Thyroid gland (tissue), 4 donors: Measurements from ENCODE around the gene C1QTNF12. TPM values are rescaled to one million over a fixed set of nuclear protein-coding genes. Genes with fewer than 3 reads are reported as not detected.

Experiments used
- DNase-seq, 2 donors: peaks; one replicate each; pipeline ENCODE4 v3.0.0-alpha.2; 2019
- H3K27ac ChIP-seq, 3 donors: fragments of 200-600 bp; sonication (generic); 1 replicate in 2 of 3; 2 replicates in 1 of 3; pipeline ENCODE4 v1.5.1; 2016 to 2019; ENCODE audit warnings: mild to moderate bottlenecking in 1 of 3, moderate library complexity in 1 of 3
- H3K27me3 ChIP-seq: fragments of 200-600 bp; sonication (generic); one replicate; pipeline ENCODE4 v1.5.1; 2019
- H3K36me3 ChIP-seq, 2 donors: fragments of 200-600 bp; sonication (generic); one replicate each; pipeline ENCODE4 v1.5.1; 2016 to 2019
- H3K4me1 ChIP-seq, 2 donors: fragments of 200-600 bp; sonication (generic); one replicate each; pipeline ENCODE4 v1.5.1; 2017 to 2019
- H3K4me3 ChIP-seq, 3 donors: fragments of 200-600 bp; sonication (generic); replicated peaks in 1 of 3; 1 replicate in 2 of 3; 2 replicates in 1 of 3; pipeline ENCODE4 v1.5.1; 2016; ENCODE audit warnings: mild to moderate bottlenecking in 1 of 3
- H3K9me3 ChIP-seq: fragments of 200-600 bp; sonication (generic); one replicate; pipeline ENCODE4 v1.5.1; 2017
- CTCF ChIP-seq, 6 experiments: fragments of 200-600 bp in 3 of 6; fragments of 450-650 bp in 3 of 6; sonication (generic) in 3 of 6; IDR thresholded peaks; one replicate each; pipeline ENCODE4 v1.5.1; 2016 to 2019; ENCODE audit warnings: antibody characterized with exemption in 6 of 6, mild to moderate bottlenecking in 2 of 6, inconsistent platforms in 1 of 6, moderate library complexity in 1 of 6
- POLR2A ChIP-seq, 2 donors: fragments of 450-650 bp; IDR thresholded peaks; one replicate each; pipeline ENCODE4 v1.6.1; 2017; ENCODE audit warnings: antibody characterized with exemption in 2 of 2, mild to moderate bottlenecking in 2 of 2, moderate library complexity in 1 of 2
- WGBS, 2 donors: methylation state at CpG; one replicate each; pipeline ENCODE4 v1.1.5; 2017; 5-methylcytosine and 5-hydroxymethylcytosine counted together
- intact Hi-C: fragments of 100-400 bp; cut with DNase I; formaldehyde crosslinking; loops from one replicate; pipeline ENCODE4 v1.15.1; 2023
- total RNA-seq, 4 donors: library from RNA; depleted of rRNA; stranded (reverse); fragments of >200 nt; gene quantifications; one replicate each; pipeline ENCODE4 v1.2.3, GENCODE V29; 2016

C1QTNF12 gene
- total RNA-seq, 4 donors from 2014 or later, result 0.83 TPM; not detected in 3

GRCh38 chr1:1243807-1244191, 2.7 kb downstream of the C1QTNF12 start:
- H3K9me3 ChIP-seq, result no peaks in the 10 kb centered on the region
- no peak for DNase-seq
- WGBS, 2 donors, result 66 to 82% methylated on average over 12 to 23 of the region's 23 CpGs
- no peak for TF ChIP-seq POLR2A (IDR thresholded peaks at IDR 0.05)
- TF ChIP-seq CTCF (IDR thresholded peaks at IDR 0.05), result no peak
- intact Hi-C loops, result no loop called here
- no peaks in the 10 kb centered on the region for H3K27me3 ChIP-seq
- H3K36me3 ChIP-seq, result no peaks in the 10 kb centered on the region
- no peak overlapping the region for H3K27ac ChIP-seq
- peaks cover 0 to 10% of the 10 kb centered on the region in 2 donors for H3K4me1 ChIP-seq
- no peak overlapping the region for H3K4me3 ChIP-seq

GRCh38 chr1:1243266-1243660, 3.3 kb downstream of the C1QTNF12 start:
- no peak overlapping the region for H3K4me3 ChIP-seq
- H3K27me3 ChIP-seq, result no peaks in the 10 kb centered on the region
- no peaks in the 10 kb centered on the region for H3K9me3 ChIP-seq
- TF ChIP-seq CTCF (IDR thresholded peaks at IDR 0.05) (no peak), POLR2A (IDR thresholded peaks at IDR 0.05) (no peak)
- 100% methylated on average over 3 to 4 of the region's 23 CpGs for WGBS, 2 donors
- H3K36me3 ChIP-seq, result no peaks in the 10 kb centered on the region
- peaks cover 0 to 10% of the 10 kb centered on the region in 2 donors for H3K4me1 ChIP-seq
- no peak overlapping the region for H3K27ac ChIP-seq
- DNase-seq, result no peak
- intact Hi-C loops, result no loop called here

- no peak for DNase-seq
- peaks cover 0 to 14% of the 10 kb centered on the region in 2 donors for H3K4me1 ChIP-seq
- H3K27me3 ChIP-seq, result no peaks in the 10 kb centered on the region
- H3K9me3 ChIP-seq, result no peaks in the 10 kb centered on the region
- WGBS, 2 donors, result 90 to 94% methylated on average over 11 to 29 of the region's 41 CpGs
- H3K4me3 ChIP-seq, result no peak overlapping the region
- intact Hi-C loops, result no loop called here
- TF ChIP-seq CTCF (IDR thresholded peaks at IDR 0.05), result no peak
- TF ChIP-seq POLR2A (IDR thresholded peaks at IDR 0.05), result no peak
- no peaks in the 10 kb centered on the region for H3K36me3 ChIP-seq
- H3K27ac ChIP-seq, result no peak overlapping the region
Measured at GRCh38 chr1:1242461-1243265, 3.9 kb downstream of the C1QTNF12 start.

- no peak for TF ChIP-seq CTCF (IDR thresholded peaks at IDR 0.05)
- no peak for TF ChIP-seq POLR2A (IDR thresholded peaks at IDR 0.05)
- Histone ChIP-seq H3K4me3 (no peak overlapping the region), H3K9me3 (no peaks in the 10 kb centered on the region), H3K36me3 (no peaks in the 10 kb centered on the region), H3K27ac (no peak overlapping the region), H3K4me1 (peaks cover 8 to 20% of the 10 kb centered on the region in 2 donors), H3K27me3 (no peaks in the 10 kb centered on the region)
- intact Hi-C loops, result no loop called here
- WGBS, 2 donors, result 76 to 87% methylated on average over 6 to 8 of the region's 26 CpGs
- DNase-seq, result no peak
Measured at GRCh38 chr1:1241588-1242219, 4.8 kb downstream of the C1QTNF12 start.
